SK-N-SH treated with all-trans-retinoic acid at 6 μM for 48 hours (cell line): ENCODE data around the gene ST6GALNAC5.

Source experiments
- ATAC-seq: fragments of 200-7000 bp; cut with Tn5 transposase; 3 replicates; pipeline ENCODE4 v1.9.1; 2020; ENCODE audit warnings: mild to moderate bottlenecking, moderate library complexity
- ARNTL ChIP-seq: fragments of 450-650 bp; formaldehyde crosslinking; IDR thresholded peaks from 2 replicates; pipeline ENCODE4 v1.5.0; 2020; ENCODE audit warnings: low read depth, mild to moderate bottlenecking, moderate library complexity, borderline replicate concordance
- BACH2 ChIP-seq: fragments of 250-450 bp; sonication (Bioruptor Pico); IDR thresholded peaks from 2 replicates; pipeline ENCODE4 v1.9.0; 2021; ENCODE audit warnings: mild to moderate bottlenecking, borderline replicate concordance
- CREB5 ChIP-seq: fragments of 250-450 bp; sonication (Bioruptor Pico); IDR thresholded peaks from 2 replicates; pipeline ENCODE4 v1.5.1; 2020; ENCODE audit warnings: low read depth, mild to moderate bottlenecking, moderate library complexity
- ESRRG ChIP-seq: fragments of 250-450 bp; sonication (Bioruptor Pico); IDR thresholded peaks from 2 replicates; pipeline ENCODE4 v1.6.1; 2021; ENCODE audit warnings: mild to moderate bottlenecking
- GLIS3 ChIP-seq: fragments of 250-450 bp; sonication (Bioruptor Pico); IDR thresholded peaks from 2 replicates; pipeline ENCODE4 v1.5.0; 2020; ENCODE audit warnings: mild to moderate bottlenecking, moderate library complexity
- ISL1 ChIP-seq: fragments of 250-450 bp; sonication (Bioruptor Pico); IDR thresholded peaks from 2 replicates; pipeline ENCODE4 v2.1.2; 2022; ENCODE audit warnings: mild to moderate bottlenecking, moderate library complexity
- OSR1 ChIP-seq: fragments of 250-450 bp; sonication (Bioruptor Pico); IDR thresholded peaks from 2 replicates; pipeline ENCODE4 v1.8.0; 2022; ENCODE audit warnings: moderate library complexity, mild to moderate bottlenecking, inconsistent platforms
- POU6F1 ChIP-seq: fragments of 250-450 bp; sonication (Bioruptor Pico); IDR thresholded peaks from 2 replicates; pipeline ENCODE4 v1.8.0; 2021; ENCODE audit warnings: low read depth, mild to moderate bottlenecking, moderate library complexity, borderline replicate concordance
- PPARA ChIP-seq: fragments of 250-450 bp; sonication (Bioruptor Pico); IDR thresholded peaks from 2 replicates; pipeline ENCODE4 v1.5.0; 2020; ENCODE audit warnings: mild to moderate bottlenecking, borderline replicate concordance
- SNAI2 ChIP-seq: fragments of 250-450 bp; sonication (Bioruptor Pico); IDR thresholded peaks from 2 replicates; pipeline ENCODE4 v1.5.0; 2020; ENCODE audit warnings: mild to moderate bottlenecking, moderate library complexity
- TOX ChIP-seq: fragments of 250-450 bp; sonication (Bioruptor Pico); IDR thresholded peaks from 2 replicates; pipeline ENCODE4 v1.8.0; 2021; ENCODE audit warnings: mild to moderate bottlenecking, moderate library complexity, borderline replicate concordance
- TSHZ2 ChIP-seq: fragments of 250-450 bp; sonication (Bioruptor Pico); IDR thresholded peaks from 2 replicates; pipeline ENCODE4 v1.5.0; 2020; ENCODE audit warnings: mild to moderate bottlenecking, moderate library complexity
- ZC3H10 ChIP-seq: fragments of 250-450 bp; sonication (Bioruptor Pico); IDR thresholded peaks from 2 replicates; pipeline ENCODE4 v1.5.1; 2021; ENCODE audit warnings: mild to moderate bottlenecking, moderate library complexity
- ZFP30 ChIP-seq: fragments of 450-650 bp; formaldehyde crosslinking; IDR thresholded peaks from 2 replicates; pipeline ENCODE4 v1.5.0; 2022; ENCODE audit warnings: mild to moderate bottlenecking, moderate library complexity
- ZNF565 ChIP-seq: fragments of 450-650 bp; formaldehyde crosslinking; conservative IDR thresholded peaks from 2 replicates; pipeline ENCODE4 v1.5.0; 2020; ENCODE audit warnings: low read depth, mild to moderate bottlenecking, moderate library complexity
- ZNF70 ChIP-seq: fragments of 450-650 bp; formaldehyde crosslinking; IDR thresholded peaks from 2 replicates; pipeline ENCODE4 v1.5.0; 2020; ENCODE audit warnings: mild to moderate bottlenecking, moderate library complexity
- ZNF8 ChIP-seq: fragments of 450-650 bp; formaldehyde crosslinking; IDR thresholded peaks from 2 replicates; pipeline ENCODE4 v1.5.0; 2020; ENCODE audit warnings: mild to moderate bottlenecking, moderate library complexity

The ST6GALNAC5 gene

GRCh38 chr1:77064246-77064645, 197.0 kb downstream of the ST6GALNAC5 start (continued):
- TF ChIP-seq POU6F1 (CRISPR knock-in tag) = no peak

GRCh38 chr1:77065693-77066342, 198.5 kb downstream of the ST6GALNAC5 start:
- TF ChIP-seq ZNF70 (CRISPR knock-in tag) (no peak), ZC3H10 (CRISPR knock-in tag) (no peak), TSHZ2 (CRISPR knock-in tag) (no peak), POU6F1 (CRISPR knock-in tag) (no peak), ISL1 (no peak)
- TF ChIP-seq, all 23 proteins: peak for 0
- ATAC-seq = no peak

- no peak for ATAC-seq
- no peak for TF ChIP-seq GLIS3 (CRISPR knock-in tag)
- TF ChIP-seq ZFP30 = no peak
- TF ChIP-seq ZNF70 (CRISPR knock-in tag) = no peak
- no peak for TF ChIP-seq TOX (CRISPR knock-in tag)
- TF ChIP-seq ESRRG (CRISPR knock-in tag) = no peak
- TF ChIP-seq OSR1 (CRISPR knock-in tag) = no peak
- TF ChIP-seq, all 23 proteins: peak for 0
Measured at GRCh38 chr1:77068013-77068412, 200.7 kb downstream of the ST6GALNAC5 start.

GRCh38 chr1:77076759-77077158, 209.5 kb downstream of the ST6GALNAC5 start:
- ATAC-seq = no peak
- TF ChIP-seq SNAI2 (CRISPR knock-in tag) = no peak
- TF ChIP-seq ZC3H10 (CRISPR knock-in tag) = no peak
- no peak for TF ChIP-seq ZNF8
- TF ChIP-seq PPARA (CRISPR knock-in tag) = no peak
- TF ChIP-seq BACH2 (CRISPR knock-in tag) = no peak

GRCh38 chr1:77081834-77082233, 214.6 kb downstream of the ST6GALNAC5 start:
- ATAC-seq = no peak
- TF ChIP-seq ZNF70 (CRISPR knock-in tag) (no peak), ARNTL (no peak), POU6F1 (CRISPR knock-in tag) (no peak), TOX (CRISPR knock-in tag) (no peak), PPARA (CRISPR knock-in tag) (no peak), ESRRG (CRISPR knock-in tag) (no peak), SNAI2 (CRISPR knock-in tag) (no peak), ZNF565 (CRISPR knock-in tag) (no peak), GLIS3 (CRISPR knock-in tag) (no peak), TSHZ2 (CRISPR knock-in tag) (no peak), ZFP30 (no peak), CREB5 (CRISPR knock-in tag) (no peak), OSR1 (CRISPR knock-in tag) (no peak)
- TF ChIP-seq, all 23 proteins: peak for 0
